ENCODE data around the gene PARP2.

- TF ChIP-seq POLR2A (IDR thresholded peaks at IDR 0.05; ENCODE audit: low read depth, low read length) (no peak), CTCF (IDR thresholded peaks at IDR 0.05; ENCODE audit: extremely low read depth in 1 of 2, insufficient read depth in 1 of 2, low read depth in 1 of 2, low read length in 2 of 2) (no peak), MAX (IDR thresholded peaks at IDR 0.05; ENCODE audit: insufficient read depth, insufficient read length) (no peak), GATA2 (IDR thresholded peaks at IDR 0.05; ENCODE audit: insufficient read depth, insufficient read length, low read depth, low read length) (peak; percentile 34), EZH2 (IDR thresholded peaks at IDR 0.05; ENCODE audit: borderline replicate concordance, low read depth, low read length, severe bottlenecking) (no peak)
These were observed 6.8 kb downstream of the PARP2 start for GRCh38 chr14:20350282-20350681.
